BJ (cell line): ENCODE data around the gene DNAH9. TPM values are rescaled to one million over a fixed set of nuclear protein-coding genes. Genes with fewer than 3 reads are reported as not detected.

Experiments
- CTCF ChIA-PET: fragments of 350-600 bp; formaldehyde crosslinking; extraction: SDS; loops from one replicate; lab custom pipeline; 2021; ENCODE audit warnings: antibody characterized with exemption, inconsistent platforms; lab: Yijun Ruan, JAX
- POLR2A ChIA-PET: fragments of 300-600 bp; sonication (Branson Sonifier 250); formaldehyde crosslinking; extraction: SDS; loops from one replicate; lab custom pipeline; 2021; ENCODE audit warnings: antibody characterized with exemption; lab: Charles Lee
- DNase-seq: peaks from one replicate; pipeline ENCODE4 v3.0.0-alpha.2; 2011; ENCODE audit warnings: low read depth
- H3K27me3 ChIP-seq: 2 replicates; pipeline ENCODE4 v1.6.0; 2011; ENCODE audit warnings: low read length; ENCODE audit not compliant: control insufficient read depth, insufficient read depth
- H3K36me3 ChIP-seq: 2 replicates; pipeline ENCODE4 v1.5.1; 2011; ENCODE audit warnings: low read length; ENCODE audit not compliant: control insufficient read depth, insufficient read depth
- H3K4me3 ChIP-seq: 2 replicates; pipeline ENCODE4 v1.5.1; 2011; ENCODE audit warnings: low read depth, mild to moderate bottlenecking, control low read depth, low read length
- polyA minus RNA-seq: library from RNA; depleted of rRNA, polyadenylated mRNA; stranded (reverse); fragments of >200 nt; gene quantifications from 2 replicates; pipeline ENCODE4 v1.2.3, GENCODE V29; 2011; rRNA and poly(A)+ RNA removed
- polyA plus RNA-seq: library from polyadenylated mRNA; depleted of rRNA; stranded (reverse); fragments of >200 nt; gene quantifications from 2 replicates; pipeline ENCODE4 v1.2.3, GENCODE V29; 2011; rRNA removed
- TF ChIP-seq, protein P1 (sequence below): IDR thresholded peaks from 2 replicates; pipeline ENCODE4 v1.5.1; 2011; ENCODE audit warnings: low read depth, mild to moderate bottlenecking, control low read depth, inconsistent platforms, low read length, moderate library complexity; ENCODE audit not compliant: insufficient read depth

Gene DNAH9, protein sequence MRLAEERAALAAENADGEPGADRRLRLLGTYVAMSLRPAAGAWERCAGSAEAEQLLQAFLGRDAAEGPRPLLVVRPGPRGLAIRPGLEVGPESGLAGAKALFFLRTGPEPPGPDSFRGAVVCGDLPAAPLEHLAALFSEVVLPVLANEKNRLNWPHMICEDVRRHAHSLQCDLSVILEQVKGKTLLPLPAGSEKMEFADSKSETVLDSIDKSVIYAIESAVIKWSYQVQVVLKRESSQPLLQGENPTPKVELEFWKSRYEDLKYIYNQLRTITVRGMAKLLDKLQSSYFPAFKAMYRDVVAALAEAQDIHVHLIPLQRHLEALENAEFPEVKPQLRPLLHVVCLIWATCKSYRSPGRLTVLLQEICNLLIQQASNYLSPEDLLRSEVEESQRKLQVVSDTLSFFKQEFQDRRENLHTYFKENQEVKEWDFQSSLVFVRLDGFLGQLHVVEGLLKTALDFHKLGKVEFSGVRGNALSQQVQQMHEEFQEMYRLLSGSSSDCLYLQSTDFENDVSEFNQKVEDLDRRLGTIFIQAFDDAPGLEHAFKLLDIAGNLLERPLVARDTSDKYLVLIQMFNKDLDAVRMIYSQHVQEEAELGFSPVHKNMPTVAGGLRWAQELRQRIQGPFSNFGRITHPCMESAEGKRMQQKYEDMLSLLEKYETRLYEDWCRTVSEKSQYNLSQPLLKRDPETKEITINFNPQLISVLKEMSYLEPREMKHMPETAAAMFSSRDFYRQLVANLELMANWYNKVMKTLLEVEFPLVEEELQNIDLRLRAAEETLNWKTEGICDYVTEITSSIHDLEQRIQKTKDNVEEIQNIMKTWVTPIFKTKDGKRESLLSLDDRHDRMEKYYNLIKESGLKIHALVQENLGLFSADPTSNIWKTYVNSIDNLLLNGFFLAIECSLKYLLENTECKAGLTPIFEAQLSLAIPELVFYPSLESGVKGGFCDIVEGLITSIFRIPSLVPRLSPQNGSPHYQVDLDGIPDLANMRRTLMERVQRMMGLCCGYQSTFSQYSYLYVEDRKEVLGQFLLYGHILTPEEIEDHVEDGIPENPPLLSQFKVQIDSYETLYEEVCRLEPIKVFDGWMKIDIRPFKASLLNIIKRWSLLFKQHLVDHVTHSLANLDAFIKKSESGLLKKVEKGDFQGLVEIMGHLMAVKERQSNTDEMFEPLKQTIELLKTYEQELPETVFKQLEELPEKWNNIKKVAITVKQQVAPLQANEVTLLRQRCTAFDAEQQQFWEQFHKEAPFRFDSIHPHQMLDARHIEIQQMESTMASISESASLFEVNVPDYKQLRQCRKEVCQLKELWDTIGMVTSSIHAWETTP (N-terminal part only)
- polyA plus RNA-seq (not detected in 2 replicates), polyA minus RNA-seq (not detected in 2 replicates)

DNA sequence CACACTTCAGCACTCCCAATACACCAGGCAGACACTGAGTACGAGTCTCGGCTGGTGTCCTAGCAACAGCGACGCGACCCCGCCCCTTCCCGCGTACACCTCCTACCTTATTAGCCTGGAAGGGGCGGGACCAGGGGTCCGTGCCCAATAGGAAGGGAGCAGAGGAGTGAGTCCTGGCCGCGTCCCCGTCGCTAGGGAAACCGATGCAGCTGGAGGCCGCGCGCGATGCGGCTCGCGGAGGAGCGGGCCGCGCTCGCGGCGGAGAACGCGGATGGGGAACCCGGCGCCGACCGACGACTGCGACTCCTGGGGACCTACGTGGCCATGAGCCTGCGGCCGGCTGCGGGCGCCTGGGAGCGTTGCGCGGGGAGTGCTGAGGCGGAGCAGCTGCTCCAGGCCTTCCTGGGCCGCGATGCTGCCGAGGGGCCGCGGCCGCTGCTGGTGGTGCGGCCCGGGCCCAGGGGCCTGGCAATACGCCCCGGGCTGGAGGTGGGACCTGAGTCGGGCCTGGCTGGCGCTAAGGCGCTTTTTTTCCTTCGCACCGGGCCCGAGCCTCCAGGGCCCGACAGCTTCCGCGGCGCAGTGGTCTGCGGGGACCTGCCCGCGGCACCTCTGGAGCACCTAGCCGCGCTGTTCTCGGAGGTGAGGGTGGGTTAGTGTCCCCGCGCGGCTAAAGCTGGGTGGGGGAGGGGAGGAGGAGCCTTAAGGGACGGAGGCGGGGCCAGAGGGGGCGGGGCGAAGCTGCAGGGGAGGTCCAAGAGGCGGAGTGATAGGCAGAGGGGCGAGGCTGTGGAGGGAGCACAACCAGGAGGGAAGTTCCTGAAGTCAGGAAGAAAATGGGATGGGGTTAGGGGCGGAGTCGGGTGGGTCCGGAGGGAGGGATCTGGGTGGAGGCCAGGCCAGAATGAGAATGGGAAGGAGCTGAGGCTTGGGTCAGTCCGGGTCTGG is at the start of gene DNAH9:
TSS of gene DNAH9 (plus strand) at position 197 of the 948 bp plus-strand sequence. CDS start at position 226, 29 bp downstream.
- ChIA-PET POLR2A (no interaction called here), CTCF (no interaction called here)
- TF ChIP-seq, protein P1, sequence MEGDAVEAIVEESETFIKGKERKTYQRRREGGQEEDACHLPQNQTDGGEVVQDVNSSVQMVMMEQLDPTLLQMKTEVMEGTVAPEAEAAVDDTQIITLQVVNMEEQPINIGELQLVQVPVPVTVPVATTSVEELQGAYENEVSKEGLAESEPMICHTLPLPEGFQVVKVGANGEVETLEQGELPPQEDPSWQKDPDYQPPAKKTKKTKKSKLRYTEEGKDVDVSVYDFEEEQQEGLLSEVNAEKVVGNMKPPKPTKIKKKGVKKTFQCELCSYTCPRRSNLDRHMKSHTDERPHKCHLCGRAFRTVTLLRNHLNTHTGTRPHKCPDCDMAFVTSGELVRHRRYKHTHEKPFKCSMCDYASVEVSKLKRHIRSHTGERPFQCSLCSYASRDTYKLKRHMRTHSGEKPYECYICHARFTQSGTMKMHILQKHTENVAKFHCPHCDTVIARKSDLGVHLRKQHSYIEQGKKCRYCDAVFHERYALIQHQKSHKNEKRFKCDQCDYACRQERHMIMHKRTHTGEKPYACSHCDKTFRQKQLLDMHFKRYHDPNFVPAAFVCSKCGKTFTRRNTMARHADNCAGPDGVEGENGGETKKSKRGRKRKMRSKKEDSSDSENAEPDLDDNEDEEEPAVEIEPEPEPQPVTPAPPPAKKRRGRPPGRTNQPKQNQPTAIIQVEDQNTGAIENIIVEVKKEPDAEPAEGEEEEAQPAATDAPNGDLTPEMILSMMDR = no peak
- DNase-seq = no peak
- H3K4me3 ChIP-seq = peak within 1 kb of the TSS; percentile 3; the same call in 1 of the 2 replicates
- no peaks in the 10 kb centered on the region for H3K36me3 ChIP-seq
- H3K27me3 ChIP-seq = no peaks in the 10 kb centered on the region

DNA sequence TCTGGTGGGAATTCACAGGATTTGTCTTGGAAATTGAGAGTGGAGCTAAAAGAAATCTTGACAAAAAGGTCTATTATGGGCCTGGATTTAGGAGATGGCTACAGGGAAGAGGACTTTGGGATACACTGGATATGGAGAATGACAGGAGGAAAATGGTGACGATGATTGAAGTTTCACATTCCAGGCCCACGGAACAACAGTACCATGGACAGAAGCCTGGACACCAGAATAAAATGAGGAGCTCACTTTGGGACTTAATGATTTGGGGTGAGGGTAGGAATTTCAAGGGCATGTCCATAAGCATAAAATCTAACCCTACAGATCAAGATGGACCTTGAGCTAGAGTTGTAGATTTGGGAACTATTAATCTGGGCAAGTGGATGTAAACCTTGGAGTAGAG is 47.8 kb upstream of the DNAH9 start:
- no peak overlapping the region for H3K4me3 ChIP-seq
- DNase-seq = no peak
- H3K27me3 ChIP-seq = no peaks in the 10 kb centered on the region
- TF ChIP-seq, protein P1 = no peak
- ChIA-PET CTCF (no interaction called here), POLR2A (no interaction called here)
- H3K36me3 ChIP-seq = no peaks in the 10 kb centered on the region

DNA sequence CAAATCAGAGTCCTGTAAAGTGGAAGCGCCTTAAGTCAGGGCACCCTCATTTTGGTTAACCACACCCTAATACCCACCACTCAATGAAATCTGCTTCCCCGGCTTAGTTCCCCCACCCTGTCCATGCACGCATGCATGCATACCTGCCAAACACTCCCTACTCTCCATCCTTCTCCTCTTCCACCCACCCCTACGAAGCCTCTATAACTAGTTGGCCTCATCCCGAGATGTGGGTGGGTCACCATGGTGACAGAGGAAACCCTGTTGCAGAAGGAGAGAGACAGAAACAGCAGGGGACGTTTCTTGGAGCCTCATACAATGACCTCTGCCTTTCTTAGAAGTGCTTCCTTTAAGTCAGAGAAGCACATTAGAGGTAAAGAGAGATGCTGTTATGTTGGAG is 46.8 kb upstream of the DNAH9 start:
- Histone ChIP-seq H3K27me3 (no peaks in the 10 kb centered on the region), H3K4me3 (no peak overlapping the region), H3K36me3 (no peaks in the 10 kb centered on the region)
- no peak for DNase-seq
- TF ChIP-seq, protein P1 = no peak
- ChIA-PET CTCF (no interaction called here), POLR2A (no interaction called here)

DNA sequence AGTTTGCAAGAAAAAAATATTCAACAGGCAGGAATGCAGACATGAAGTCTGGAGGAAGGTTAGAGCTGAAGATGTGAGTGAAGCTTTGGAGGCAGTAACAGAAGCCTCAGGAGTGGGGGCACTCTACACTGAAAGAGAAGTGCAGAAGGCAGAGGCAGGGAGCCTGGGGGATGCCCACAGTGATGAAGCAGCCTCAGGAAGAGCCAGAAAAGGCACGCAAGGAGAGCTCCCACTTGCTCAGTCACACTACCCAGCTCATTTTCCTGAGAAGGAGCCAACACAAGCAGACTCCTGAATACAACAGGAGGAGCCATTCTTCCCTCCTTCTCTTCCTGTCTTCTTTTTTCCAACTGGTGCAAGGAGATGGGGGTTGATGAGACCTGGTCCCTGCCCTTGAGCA is 45.1 kb upstream of the DNAH9 start:
- ChIA-PET POLR2A (no interaction called here), CTCF (no interaction called here)
- TF ChIP-seq, protein P1 = no peak
- Histone ChIP-seq H3K36me3 (no peaks in the 10 kb centered on the region), H3K27me3 (no peaks in the 10 kb centered on the region), H3K4me3 (no peak overlapping the region)
- no peak for DNase-seq
